Right lobe of liver (tissue), 4 donors: ENCODE data around the gene TRIM52.

Experiments
- POLR2A ChIP-seq: fragments of 450-650 bp; IDR thresholded peaks from one replicate; pipeline ENCODE4 v1.6.1; 2017; ENCODE audit warnings: antibody characterized with exemption, mild to moderate bottlenecking
- TF ChIP-seq, protein P1 (sequence below), 4 donors: fragments of 200-600 bp in 3 of 4; fragments of 450-650 bp in 1 of 4; IDR thresholded peaks; one replicate each; pipeline versions ENCODE4 v1.5.1 to v1.8.0; 2016 to 2022; ENCODE audit warnings: antibody characterized with exemption in 4 of 4, mild to moderate bottlenecking in 2 of 4
- donor health status: DM: no; HTN: no; CAD: no.
- donor health status: DM: no; HTN: no; CAD: no.
- donor health status: DM: no; HTN: yes; CAD: no.

DNA sequence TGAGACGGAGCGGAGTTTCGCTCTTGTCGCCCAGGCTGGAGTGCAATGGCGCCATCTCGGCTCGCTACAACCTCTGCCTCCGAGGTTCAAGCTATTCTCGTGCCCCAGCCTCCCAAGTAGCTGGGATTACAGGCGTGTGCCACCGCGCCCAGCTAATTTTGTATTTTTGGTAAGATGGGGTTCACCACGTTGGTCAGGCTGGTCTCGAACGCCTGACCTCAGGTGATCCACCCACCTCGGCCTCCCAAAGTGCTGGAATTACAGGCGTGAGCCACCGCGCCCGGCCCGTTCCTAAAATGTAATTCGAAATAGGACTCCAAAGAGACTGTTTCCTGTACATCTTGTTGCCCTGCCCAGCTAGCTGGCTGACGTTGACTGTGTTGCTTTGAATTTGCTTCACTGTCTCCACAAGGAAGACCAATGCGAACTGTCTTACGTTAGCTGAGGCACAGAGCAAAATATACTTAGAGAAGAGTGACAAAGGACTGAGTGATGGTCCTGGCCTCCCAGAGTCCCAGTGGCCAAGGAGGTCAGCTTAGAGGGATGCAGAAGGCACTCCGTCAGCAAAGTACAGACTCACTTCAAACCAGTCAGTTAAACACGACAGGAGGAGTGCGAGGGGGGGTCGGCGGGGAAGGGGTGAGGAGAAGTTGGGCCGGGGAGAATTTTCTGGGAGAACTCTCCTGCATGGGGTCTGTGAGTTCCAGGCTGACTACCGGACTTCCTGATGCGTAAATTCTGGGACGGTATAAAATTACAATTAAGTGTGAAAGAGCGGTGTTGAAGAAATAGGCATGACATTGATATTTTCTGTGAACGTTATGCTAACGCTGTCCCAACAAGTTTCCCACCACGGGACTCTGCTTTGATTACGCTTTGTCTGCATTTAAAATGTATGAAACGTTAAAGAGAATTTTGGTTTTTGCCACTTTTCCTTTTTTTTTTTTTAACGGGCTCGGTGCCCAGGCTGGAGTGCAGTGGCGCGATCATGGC is 44.6 kb downstream of the TRIM52 start:
- no peak for TF ChIP-seq POLR2A
- TF ChIP-seq, protein P1, sequence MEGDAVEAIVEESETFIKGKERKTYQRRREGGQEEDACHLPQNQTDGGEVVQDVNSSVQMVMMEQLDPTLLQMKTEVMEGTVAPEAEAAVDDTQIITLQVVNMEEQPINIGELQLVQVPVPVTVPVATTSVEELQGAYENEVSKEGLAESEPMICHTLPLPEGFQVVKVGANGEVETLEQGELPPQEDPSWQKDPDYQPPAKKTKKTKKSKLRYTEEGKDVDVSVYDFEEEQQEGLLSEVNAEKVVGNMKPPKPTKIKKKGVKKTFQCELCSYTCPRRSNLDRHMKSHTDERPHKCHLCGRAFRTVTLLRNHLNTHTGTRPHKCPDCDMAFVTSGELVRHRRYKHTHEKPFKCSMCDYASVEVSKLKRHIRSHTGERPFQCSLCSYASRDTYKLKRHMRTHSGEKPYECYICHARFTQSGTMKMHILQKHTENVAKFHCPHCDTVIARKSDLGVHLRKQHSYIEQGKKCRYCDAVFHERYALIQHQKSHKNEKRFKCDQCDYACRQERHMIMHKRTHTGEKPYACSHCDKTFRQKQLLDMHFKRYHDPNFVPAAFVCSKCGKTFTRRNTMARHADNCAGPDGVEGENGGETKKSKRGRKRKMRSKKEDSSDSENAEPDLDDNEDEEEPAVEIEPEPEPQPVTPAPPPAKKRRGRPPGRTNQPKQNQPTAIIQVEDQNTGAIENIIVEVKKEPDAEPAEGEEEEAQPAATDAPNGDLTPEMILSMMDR (IDR thresholded peaks at IDR 0.05) = no peak
